K562 (cell line): Measurements from ENCODE around the gene PHF3. TPM values are rescaled to one million over a fixed set of nuclear protein-coding genes. Genes with fewer than 3 reads are reported as not detected.

Experiments used
- ATAC-seq: fragments of 200-7000 bp; cut with Tn5 transposase; 3 replicates; pipeline ENCODE4 v1.9.1; 2020; ENCODE audit warnings: moderate library complexity
- BruUV-seq: library from RNA; stranded (reverse); fragments of 400-500 nt; replicated peaks from 2 replicates; lab custom pipeline; 2021; lab: Mats Ljungman, UMichigan
- CTCF ChIA-PET: fragments of 300-600 bp; formaldehyde crosslinking; extraction: SDS; loops from one replicate; lab custom pipeline; 2021; ENCODE audit warnings: low intra/inter-chr PET ratio; lab: Yijun Ruan, JAX
- POLR2A ChIA-PET: fragments of 300-600, 350-650 bp; sonication (Branson Sonifier 250); formaldehyde crosslinking; extraction: SDS; loops from one replicate; lab custom pipeline; 2021; ENCODE audit warnings: antibody characterized with exemption, inconsistent platforms; lab: Yijun Ruan, JAX
- DNase-seq, 4 experiments: peaks; one replicate each; pipeline versions ENCODE4 v3.0.0 to v3.0.0-alpha.2; 2011 to 2018; ENCODE audit warnings: low spot score in 3 of 4, mixed read lengths in 3 of 4; ENCODE audit errors: extremely low read depth in 1 of 4
- FAIRE-seq: peaks from 2 replicates; lab custom pipeline; 2011; peaks lifted over from hg19 to GRCh38; lab: Jason Lieb, UNC
- H2AFZ ChIP-seq: 2 replicates; pipeline ENCODE4 v1.6.0; 2011; ENCODE audit warnings: low read depth, low read length, control low read depth, inconsistent platforms
- H3K27ac ChIP-seq: fragments of 200-600 bp; 3 replicates; pipeline ENCODE4 v1.8.0; 2011; ENCODE audit warnings: low read depth, mild to moderate bottlenecking, control low read depth, inconsistent platforms, low read length, moderate library complexity, mixed read lengths; ENCODE audit errors: extremely low read depth
- H3K27me3 ChIP-seq, 2 experiments: fragments of 300-600 bp in 1 of 2; 2 replicates in 1 of 2; 3 replicates in 1 of 2; pipeline versions ENCODE4 v1.6.0 to v1.8.0; 2011; ENCODE audit warnings: inconsistent platforms in 2 of 2, low read length in 2 of 2, mild to moderate bottlenecking in 1 of 2, mixed read lengths in 1 of 2, moderate library complexity in 1 of 2; ENCODE audit not compliant: control insufficient read depth in 2 of 2, insufficient read depth in 2 of 2
- H3K36me3 ChIP-seq: fragments of 300-600 bp; 3 replicates; pipeline ENCODE4 v1.8.0; 2011; ENCODE audit warnings: mild to moderate bottlenecking, low read length, inconsistent platforms; ENCODE audit not compliant: control insufficient read depth, insufficient read depth
- H3K4me1 ChIP-seq, 2 experiments: fragments of 200-600 bp in 1 of 2; replicated peaks in 1 of 2; 2 replicates in 1 of 2; 3 replicates in 1 of 2; pipeline versions ENCODE4 v1.5.1 to v1.8.0; 2011; ENCODE audit warnings: inconsistent platforms in 2 of 2, low read length in 2 of 2, mild to moderate bottlenecking in 1 of 2, mixed read lengths in 1 of 2, moderate library complexity in 1 of 2; ENCODE audit not compliant: control insufficient read depth in 2 of 2, insufficient read depth in 2 of 2
- H3K4me2 ChIP-seq: 2 replicates; pipeline ENCODE4 v1.6.1; 2011; ENCODE audit warnings: low read length, control low read depth, inconsistent platforms, mixed read lengths; ENCODE audit not compliant: insufficient read depth
- H3K4me3 ChIP-seq: fragments of 200-600 bp; sonication (generic), shearing (Covaris generic); 2 replicates; pipeline ENCODE4 v1.5.1; 2016; ENCODE audit warnings: control low read depth, inconsistent platforms
- H3K79me2 ChIP-seq: fragments of 200-600 bp; 3 replicates; pipeline ENCODE4 v1.8.0; 2011; ENCODE audit warnings: low read length, inconsistent platforms; ENCODE audit not compliant: control insufficient read depth, insufficient read depth
- H3K9ac ChIP-seq, 2 experiments: 2 replicates each; pipeline versions ENCODE4 v1.6.0 to v1.6.1; 2011; ENCODE audit warnings: low read depth in 2 of 2, low read length in 2 of 2, control low read depth in 1 of 2, inconsistent platforms in 1 of 2, mild to moderate bottlenecking in 1 of 2, mixed read lengths in 1 of 2; ENCODE audit not compliant: insufficient read depth in 1 of 2
- H3K9me1 ChIP-seq: one replicate; pipeline ENCODE4 v1.6.0; 2011; ENCODE audit warnings: inconsistent platforms, mild to moderate bottlenecking, low read length, moderate library complexity; ENCODE audit not compliant: control insufficient read depth, insufficient read depth
- H3K9me3 ChIP-seq: replicated peaks from 2 replicates; pipeline ENCODE4 v1.5.1; 2011; ENCODE audit warnings: low read depth, low read length, inconsistent platforms; ENCODE audit not compliant: control insufficient read depth, insufficient read depth
- H4K20me1 ChIP-seq: replicated peaks from 2 replicates; pipeline ENCODE4 v1.6.1; 2011; ENCODE audit warnings: low read length, inconsistent platforms, mixed read lengths; ENCODE audit not compliant: control insufficient read depth, insufficient read depth
- CGGBP1 ChIP-seq: fragments of 250-450 bp; sonication (Bioruptor Pico); IDR thresholded peaks from 2 replicates; pipeline ENCODE4 v1.9.0; 2021; ENCODE audit warnings: mild to moderate bottlenecking
- COPS2 ChIP-seq: fragments of 450-650 bp; conservative IDR thresholded peaks from 2 replicates; pipeline ENCODE4 v1.6.1; 2016; ENCODE audit warnings: mild to moderate bottlenecking, moderate library complexity
- ELK3 ChIP-seq: fragments of 450-650 bp; formaldehyde crosslinking; IDR thresholded peaks from 2 replicates; pipeline ENCODE4 v1.4.0; 2020; ENCODE audit warnings: mild to moderate bottlenecking
- JUND ChIP-seq, 2 experiments: IDR thresholded peaks; 2 replicates in 1 of 2; 3 replicates in 1 of 2; pipeline ENCODE4 v1.6.1; 2011; ENCODE audit warnings: borderline replicate concordance in 2 of 2, low read depth in 2 of 2, low read length in 2 of 2, improper control_type of control experiment in 1 of 2, missing biosample characterization in 1 of 2, missing genetic modification characterization in 1 of 2, missing genetic modification reagents in 1 of 2
- POU5F1 ChIP-seq: fragments of 150-350 bp; IDR thresholded peaks from 2 replicates; pipeline ENCODE4 v1.6.1; 2014; ENCODE audit warnings: borderline replicate concordance, low read length, low read depth, mild to moderate bottlenecking; ENCODE audit not compliant: partially characterized antibody
- SNIP1 ChIP-seq: fragments of 450-650 bp; IDR thresholded peaks from 2 replicates; pipeline ENCODE4 v1.7.1; 2017; ENCODE audit warnings: low read depth, mild to moderate bottlenecking
- UBTF ChIP-seq, 2 experiments: IDR thresholded peaks; 2 replicates each; pipeline ENCODE4 v1.6.1; 2012; ENCODE audit warnings: improper control_type of control experiment in 2 of 2, low read depth in 2 of 2, low read length in 2 of 2, borderline replicate concordance in 1 of 2
- ZC3H4 ChIP-seq: sonication (generic); formaldehyde crosslinking; IDR thresholded peaks from 2 replicates; pipeline ENCODE4 v1.9.0; 2021; ENCODE audit warnings: missing genetic modification reagents, borderline replicate concordance
- ZFP1 ChIP-seq: fragments of 450-650 bp; formaldehyde crosslinking; IDR thresholded peaks from 2 replicates; pipeline ENCODE4 v1.4.0; 2020; ENCODE audit warnings: mild to moderate bottlenecking, mixed read lengths
- ZHX1 ChIP-seq: fragments of 150-350 bp; conservative IDR thresholded peaks from 2 replicates; pipeline ENCODE4 v1.6.1; 2014; ENCODE audit warnings: low read length
- ZKSCAN1 ChIP-seq: fragments of 150-350 bp; IDR thresholded peaks from 2 replicates; pipeline ENCODE4 v1.6.1; 2016; ENCODE audit warnings: low read depth, low read length
- ZNF717 ChIP-seq: fragments of 250-450 bp; sonication (Bioruptor Pico); IDR thresholded peaks from 2 replicates; pipeline ENCODE4 v1.5.0; 2021
- ZNF764 ChIP-seq: fragments of 250-450 bp; sonication (Bioruptor Pico); IDR thresholded peaks from 2 replicates; pipeline ENCODE4 v1.4.0; 2020; ENCODE audit warnings: low read depth, mild to moderate bottlenecking, moderate library complexity
- ZSCAN32 ChIP-seq: fragments of 450-650 bp; formaldehyde crosslinking; IDR thresholded peaks from 2 replicates; pipeline ENCODE4 v1.4.0; 2020; ENCODE audit warnings: mild to moderate bottlenecking, moderate library complexity
- WGBS: fragments of 100-300 bp; shearing (Covaris generic); methylation state at CpG from one replicate; pipeline ENCODE4 v1.1.6; 2016; ENCODE audit warnings: low coverage, mixed read lengths; ENCODE audit not compliant: insufficient coverage; ENCODE audit errors: missing lambda C conversion rate; 5-methylcytosine and 5-hydroxymethylcytosine counted together
- in situ Hi-C: fragments of 300-500 bp; cut with MboI; formaldehyde crosslinking; loops from 4 replicates; pipeline ENCODE4 v1.15.0; 2018; ENCODE audit warnings: inconsistent platforms, mixed read lengths
- intact Hi-C: fragments of 100-400 bp; cut with micrococcal nuclease; formaldehyde crosslinking; loops from 2 replicates; pipeline ENCODE4 v1.14.2; 2022
- polyA plus RNA-seq, 8 experiments: library from polyadenylated mRNA; depleted of rRNA in 4 of 8; stranded (reverse) in 5 of 8; unstranded in 3 of 8; fragments of >200 nt; fragmentation: Nextera tagmentation in 2 of 8; fragmentation: Illumina TruSeq in 1 of 8; extraction: Ambion mirVana in 2 of 8; extraction: Trizol in 1 of 8; gene quantifications; 2 replicates each; pipeline versions ENCODE4 v1.2.1 to v1.2.3, GENCODE V29; 2011 to 2014; ENCODE audit warnings: inconsistent platforms in 1 of 8, missing spikeins in 1 of 8
- total RNA-seq, 7 experiments: library from RNA; depleted of rRNA in 6 of 7; stranded (reverse); fragments of >200 nt in 6 of 7; fragmentation: Illumina TruSeq in 2 of 7; extraction: Trizol in 2 of 7; gene quantifications; 2 replicates each; pipeline versions ENCODE4 v1.2.1 to v1.2.3, GENCODE V29; 2011 to 2021; ENCODE audit warnings: low replicate concordance in 1 of 7

PHF3 gene
- total and polyA plus RNA-seq, 9 of the 15 experiments (the other 6 are each of a cell fraction or from before 2014, with no cell fraction given), result 8.1 to 51.2 (median 30.9) TPM

GRCh38 chr6:63663147-63663955 is 27.7 kb downstream of the PHF3 start:
- WGBS, result 57% methylated on average over 5 of the region's 5 CpGs
- no peak for FAIRE-seq
- no peak overlapping the region for H2AFZ ChIP-seq
- ChIA-PET POLR2A (interaction anchor here (0.6 to 2.1 kb wide), 9 partner anchors 9 to 66 kb away, joined by 3 to 10 read pairs (median 5); partner anchors contain the start of gene PHF3), CTCF (no interaction called here)
- no TSS peak for BruUV-seq
- H3K36me3 ChIP-seq, result no peaks in the 10 kb centered on the region; the same call in 2 of the 3 replicates
- no peaks in the 10 kb centered on the region for H3K27me3 ChIP-seq
- DNase-seq, result peak in 2 of 4 experiments; percentile 18 to 37
- H3K9me3 ChIP-seq, result no peaks in the 10 kb centered on the region
- H3K9ac ChIP-seq, result no peak overlapping the region
- intact Hi-C loops, result no loop called here
- H3K4me3 ChIP-seq, result no peak overlapping the region
- peaks cover 95% of the 10 kb centered on the region for H3K79me2 ChIP-seq
- no peak overlapping the region for H3K4me2 ChIP-seq
- ATAC-seq, result peak; percentile 77
- peaks cover 16% of the 10 kb centered on the region; the same call in 1 of the 2 replicates for H4K20me1 ChIP-seq
- peak overlapping the region; percentile 4; the same call in 2 of the 3 replicates for H3K27ac ChIP-seq
- in situ Hi-C loops, result no loop called here
- peaks cover 2% of the 10 kb centered on the region for H3K9me1 ChIP-seq
- H3K4me1 ChIP-seq, result peaks cover 0 to 9% of the 10 kb centered on the region in 2 experiments; a peak in 3 of 5 replicates
- TF ChIP-seq POU5F1, result no peak
- TF ChIP-seq ZSCAN32 (CRISPR knock-in tag), result no peak
- TF ChIP-seq ZHX1, result no peak
- no peak for TF ChIP-seq ELK3 (CRISPR knock-in tag)
- TF ChIP-seq ZC3H4 (CRISPR knock-in tag), result no peak
- TF ChIP-seq ZKSCAN1, result no peak
- no peak for TF ChIP-seq ZNF764 (CRISPR knock-in tag)
- no peak for TF ChIP-seq CGGBP1 (CRISPR knock-in tag)
- no peak for TF ChIP-seq ZFP1
- no peak for TF ChIP-seq COPS2
- no peak for TF ChIP-seq SNIP1
- no peak for TF ChIP-seq ZNF717 (CRISPR knock-in tag)
- no peak for TF ChIP-seq UBTF (IDR thresholded peaks at IDR 0.05; ENCODE audit: borderline replicate concordance in 1 of 2, low read depth in 2 of 2, low read length in 2 of 2)
- TF ChIP-seq JUND (IDR thresholded peaks at IDR 0.05; ENCODE audit: borderline replicate concordance, low read depth, low read length), result peak; percentile 49; the same call in 1 of the 2 replicates
- peak; percentile 73; the same call in 2 of the 3 replicates for TF ChIP-seq JUND (tag; IDR thresholded peaks at IDR 0.05; ENCODE audit: borderline replicate concordance, low read depth, low read length)
